Kidney (tissue), 14 donors: ENCODE data around the gene KCNA10. TPM values are rescaled to one million over a fixed set of nuclear protein-coding genes. Genes with fewer than 3 reads are reported as not detected.

ENCODE experiments used
- DNase-seq, 5 donors: peaks; one replicate each; pipeline ENCODE4 v3.0.0-alpha.2; 2013 to 2020
- FAIRE-seq: peaks from 2 replicates; lab custom pipeline; 2012; peaks lifted over from hg19 to GRCh38; lab: Jason Lieb, UNC
- H3K27ac ChIP-seq, 2 donors: one replicate each; pipeline ENCODE4 v1.7.0; 2013; ENCODE audit warnings: low read depth in 2 of 2, low read length in 2 of 2, inconsistent platforms in 1 of 2
- H3K27me3 ChIP-seq: one replicate; pipeline ENCODE4 v1.7.1; 2013; ENCODE audit warnings: low read length, inconsistent platforms; ENCODE audit not compliant: control insufficient read depth, insufficient read depth
- H3K36me3 ChIP-seq, 3 donors: one replicate each; pipeline versions ENCODE4 v1.7.0 to v1.7.1; 2013; ENCODE audit warnings: low read length in 3 of 3, control low read depth in 1 of 3, inconsistent platforms in 1 of 3; ENCODE audit not compliant: insufficient read depth in 3 of 3, control insufficient read depth in 2 of 3
- H3K4me1 ChIP-seq, 3 donors: one replicate each; pipeline versions ENCODE4 v1.7.0 to v1.7.1; 2013; ENCODE audit warnings: low read length in 3 of 3, inconsistent platforms in 1 of 3, low read depth in 1 of 3; ENCODE audit not compliant: control insufficient read depth in 2 of 3, insufficient read depth in 2 of 3
- H3K4me3 ChIP-seq, 3 donors: one replicate each; pipeline versions ENCODE4 v1.7.0 to v1.8.1; 2013; ENCODE audit warnings: low read length in 3 of 3, control low read depth in 1 of 3, inconsistent platforms in 1 of 3
- H3K9ac ChIP-seq, 3 donors: one replicate each; pipeline versions ENCODE4 v1.7.0 to v1.7.1; 2013; ENCODE audit warnings: low read length in 3 of 3, control low read depth in 1 of 3, inconsistent platforms in 1 of 3
- H3K9me3 ChIP-seq, 3 donors: one replicate each; pipeline versions ENCODE4 v1.7.0 to v1.7.1; 2013; ENCODE audit warnings: low read length in 3 of 3, control low read depth in 1 of 3, inconsistent platforms in 1 of 3; ENCODE audit not compliant: control insufficient read depth in 2 of 3, insufficient read depth in 1 of 3
- intact Hi-C: fragments of 100-400 bp; cut with DNase I; formaldehyde crosslinking; loops from one replicate; pipeline ENCODE4 v1.11.1; 2022
- polyA plus RNA-seq: library from polyadenylated mRNA; stranded (reverse); fragments of 350-450 nt; fragmentation: Illumina TruSeq; extraction: RNeasy Lipid Tissue Mini Kit (QIAGEN cat#74804); gene quantifications from one replicate; pipeline ENCODE4 v1.2.3, GENCODE V29; 2014; ENCODE audit warnings: low read depth, low replicate concordance; ENCODE audit not compliant: insufficient read depth
- total RNA-seq: library from RNA; stranded (reverse); fragmentation: NEBNext Ultra II Directional; extraction: Animal tissue kit (Norgen Biotek cat#: 25700); gene quantifications from one replicate; pipeline ENCODE4 v1.2.1, GENCODE V29; 2021
- TF ChIP-seq, protein P1 (sequence below): IDR thresholded peaks from 3 replicates; pipeline ENCODE4 v1.5.1; 2012; ENCODE audit warnings: mild to moderate bottlenecking, moderate library complexity, borderline replicate concordance; ENCODE audit not compliant: insufficient read depth; ENCODE audit errors: extremely low read depth
- donor health status: control.
- donor health status: control.
- donor health status: control.
- donor health status: control.
- donor health status: control.
- donor health status: DM: yes; HTN: yes; CAD: no.
- donor health status: Normal renal cell carcinoma (clear cell type).

KCNA10 gene
- total and polyA plus RNA-seq, 2 donors from 2014 or later = not detected

GRCh38 chr1:110540891-110541685 lies 22.1 kb upstream of the KCNA10 start:
- FAIRE-seq (no peak), DNase-seq (no peak)
- TF ChIP-seq, protein P1, sequence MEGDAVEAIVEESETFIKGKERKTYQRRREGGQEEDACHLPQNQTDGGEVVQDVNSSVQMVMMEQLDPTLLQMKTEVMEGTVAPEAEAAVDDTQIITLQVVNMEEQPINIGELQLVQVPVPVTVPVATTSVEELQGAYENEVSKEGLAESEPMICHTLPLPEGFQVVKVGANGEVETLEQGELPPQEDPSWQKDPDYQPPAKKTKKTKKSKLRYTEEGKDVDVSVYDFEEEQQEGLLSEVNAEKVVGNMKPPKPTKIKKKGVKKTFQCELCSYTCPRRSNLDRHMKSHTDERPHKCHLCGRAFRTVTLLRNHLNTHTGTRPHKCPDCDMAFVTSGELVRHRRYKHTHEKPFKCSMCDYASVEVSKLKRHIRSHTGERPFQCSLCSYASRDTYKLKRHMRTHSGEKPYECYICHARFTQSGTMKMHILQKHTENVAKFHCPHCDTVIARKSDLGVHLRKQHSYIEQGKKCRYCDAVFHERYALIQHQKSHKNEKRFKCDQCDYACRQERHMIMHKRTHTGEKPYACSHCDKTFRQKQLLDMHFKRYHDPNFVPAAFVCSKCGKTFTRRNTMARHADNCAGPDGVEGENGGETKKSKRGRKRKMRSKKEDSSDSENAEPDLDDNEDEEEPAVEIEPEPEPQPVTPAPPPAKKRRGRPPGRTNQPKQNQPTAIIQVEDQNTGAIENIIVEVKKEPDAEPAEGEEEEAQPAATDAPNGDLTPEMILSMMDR = no peak
- Histone ChIP-seq H3K27me3 (no peaks in the 10 kb centered on the region), H3K9me3 (no peaks in the 10 kb centered on the region), H3K27ac (no peak overlapping the region), H3K36me3 (no peaks in the 10 kb centered on the region), H3K4me3 (no peak overlapping the region), H3K4me1 (no peaks in the 10 kb centered on the region), H3K9ac (no peak overlapping the region)
- intact Hi-C loops = no loop called here

- intact Hi-C loops = no loop called here
These were observed 19.9 kb upstream of the KCNA10 start for GRCh38 chr1:110538921-110539320.

GRCh38 chr1:110538075-110538474 lies 19.1 kb upstream of the KCNA10 start:
- no peaks in the 10 kb centered on the region for H3K4me1 ChIP-seq
- no peak overlapping the region for H3K9ac ChIP-seq
- FAIRE-seq (no peak), DNase-seq (no peak)
- intact Hi-C loops = no loop called here
- no peaks in the 10 kb centered on the region for H3K9me3 ChIP-seq
- H3K27ac ChIP-seq = no peak overlapping the region
- H3K36me3 ChIP-seq = no peaks in the 10 kb centered on the region
- TF ChIP-seq, protein P1 = no peak
- H3K4me3 ChIP-seq = no peak overlapping the region
- H3K27me3 ChIP-seq = no peaks in the 10 kb centered on the region

More at GRCh38 chr1:110538921-110539320, 19.9 kb upstream of the KCNA10 start:
- TF ChIP-seq, protein P1 = no peak
- H3K4me1 ChIP-seq = no peaks in the 10 kb centered on the region
- H3K27me3 ChIP-seq = no peaks in the 10 kb centered on the region
- no peaks in the 10 kb centered on the region for H3K9me3 ChIP-seq
- DNase-seq (no peak), FAIRE-seq (no peak)
- no peak overlapping the region for H3K4me3 ChIP-seq
- H3K9ac ChIP-seq = no peak overlapping the region
- H3K27ac ChIP-seq = no peak overlapping the region
- H3K36me3 ChIP-seq = no peaks in the 10 kb centered on the region

GRCh38 chr1:110535985-110536384 lies 17.0 kb upstream of the KCNA10 start:
- H3K27me3 ChIP-seq = no peaks in the 10 kb centered on the region
- no peak overlapping the region for H3K27ac ChIP-seq
- FAIRE-seq (no peak), DNase-seq (no peak)
- no peaks in the 10 kb centered on the region for H3K36me3 ChIP-seq
- no peaks in the 10 kb centered on the region for H3K4me1 ChIP-seq
- TF ChIP-seq, protein P1 = no peak
- H3K9ac ChIP-seq = no peak overlapping the region
- intact Hi-C loops = no loop called here
- H3K9me3 ChIP-seq = no peaks in the 10 kb centered on the region
- no peak overlapping the region for H3K4me3 ChIP-seq
